SK-N-MC (cell line): ENCODE results near the gene SETD2.

Source experiments
- EZH2 ChIP-seq: fragments of 200-600 bp; sonication (generic); IDR thresholded peaks from one replicate; pipeline ENCODE4 v1.6.1; 2017; ENCODE audit warnings: antibody characterized with exemption
- FOXP2 ChIP-seq: optimal IDR thresholded peaks from 2 replicates; pipeline ENCODE3; 2011; ENCODE audit warnings: mild to moderate bottlenecking, moderate library complexity; ENCODE audit not compliant: insufficient read depth; ENCODE audit errors: extremely low read length, control extremely low read depth
- POLR2AphosphoS5 ChIP-seq: IDR thresholded peaks from 2 replicates; pipeline ENCODE4 v1.6.1; 2012; ENCODE audit warnings: mild to moderate bottlenecking, low read depth, low read length, borderline replicate concordance

GRCh38 chr3:47020311-47020710, 143.6 kb downstream of the SETD2 start:
- TF ChIP-seq POLR2AphosphoS5 (no peak), EZH2 (no peak), FOXP2 (no peak)
